ENCODE data around the gene CISD1.

CISD1 gene

GRCh38 chr10:58266003-58266825, 2.7 kb upstream of the CISD1 start:
- no peak for DNase-seq

- DNase-seq = no peak
These were observed 1.9 kb upstream of the CISD1 start for GRCh38 chr10:58266826-58267712.

GRCh38 chr10:58267713-58268453, 1.1 kb upstream of the CISD1 start, which contains the start of gene IPMK:
Gene IPMK, minus strand, starts transcription at chr10:58267894. Its CDS starts 283 bp downstream, at chr10:58267611.
- DNase-seq = peak; percentile 65 to 77

- no peak for DNase-seq
These were observed 462 bp upstream of the CISD1 start for GRCh38 chr10:58268454-58268945.

- peak in 1 of 2 experiments; percentile 21 for DNase-seq
These were observed 874 bp downstream of the CISD1 start for GRCh38 chr10:58269782-58270290.

- no peak for DNase-seq
These were observed 6.3 kb downstream of the CISD1 start for GRCh38 chr10:58275261-58275660.

GRCh38 chr10:58275908-58276307, 6.9 kb downstream of the CISD1 start:
- no peak for DNase-seq

GRCh38 chr10:58278274-58278961, 9.5 kb downstream of the CISD1 start:
- DNase-seq = no peak

GRCh38 chr10:58278962-58279307, 10.0 kb downstream of the CISD1 start:
- no peak for DNase-seq

GRCh38 chr10:58280477-58280876, 11.5 kb downstream of the CISD1 start:
- DNase-seq = no peak

- DNase-seq = no peak
These were observed 12.3 kb downstream of the CISD1 start for GRCh38 chr10:58281092-58281752.

- DNase-seq = no peak
These were observed 13.7 kb downstream of the CISD1 start for GRCh38 chr10:58282615-58283014.

GRCh38 chr10:58291538-58292174, 22.7 kb downstream of the CISD1 start:
- DNase-seq = peak in 1 of 2 experiments; percentile 34

GRCh38 chr10:58293989-58294388, 25.0 kb downstream of the CISD1 start:
- no peak for DNase-seq

GRCh38 chr10:58299580-58299979, 30.6 kb downstream of the CISD1 start:
- DNase-seq = peak in 1 of 2 experiments; percentile 47

- no peak for DNase-seq
These were observed 31.7 kb downstream of the CISD1 start for GRCh38 chr10:58300676-58301075.

- no peak for DNase-seq
These were observed 33.3 kb downstream of the CISD1 start for GRCh38 chr10:58302254-58302653.

- DNase-seq = no peak
These were observed 35.2 kb downstream of the CISD1 start for GRCh38 chr10:58304099-58304633.

- no peak for DNase-seq
These were observed 36.9 kb downstream of the CISD1 start for GRCh38 chr10:58305821-58306220.

- DNase-seq = no peak
These were observed 38.7 kb downstream of the CISD1 start for GRCh38 chr10:58307676-58308075.

GRCh38 chr10:58311026-58311425, 42.1 kb downstream of the CISD1 start:
- DNase-seq = no peak
